ENCODE measurements around the gene POU2AF2.
"Not testable (repeated sequence)": the region's sequence is repeated elsewhere in the genome, so short reads cannot be mapped to it uniquely, and the experiment has no call there.

The POU2AF2 gene

GRCh38 chr11:111245425-111245824, at the start of gene POU2AF2:
Gene POU2AF2, plus strand, starts transcription at chr11:111245725. Its CDS starts 129 bp downstream, at chr11:111245854.
- no peak for DNase-seq

DNA sequence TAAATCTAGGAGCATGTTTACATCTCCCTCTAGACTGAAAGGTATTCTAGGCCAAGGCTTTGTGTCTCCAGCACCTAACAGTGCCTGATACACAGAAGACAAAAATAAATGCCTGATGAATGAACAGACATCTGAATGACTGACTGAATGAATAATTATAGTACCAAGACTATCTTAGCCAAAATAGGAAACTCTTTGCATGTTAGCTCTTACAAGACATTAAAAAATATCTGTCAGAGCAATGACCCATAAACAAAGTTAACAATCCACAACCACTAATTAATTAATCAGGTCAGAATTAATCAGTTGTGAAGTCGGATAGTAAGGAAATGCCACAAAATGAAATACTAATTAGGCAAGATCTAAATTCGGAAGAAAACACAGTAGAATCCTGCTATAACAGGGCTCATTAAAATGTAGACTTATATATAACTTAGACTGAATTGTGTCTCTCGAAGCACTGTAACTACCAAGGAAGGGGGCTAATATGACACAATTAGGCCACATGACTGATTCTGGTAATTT, 45.5 kb upstream of the POU2AF2 start:
- DNase-seq = no peak

- no peak for DNase-seq
Measured at GRCh38 chr11:111204211-111204610, 41.3 kb upstream of the POU2AF2 start.

DNA sequence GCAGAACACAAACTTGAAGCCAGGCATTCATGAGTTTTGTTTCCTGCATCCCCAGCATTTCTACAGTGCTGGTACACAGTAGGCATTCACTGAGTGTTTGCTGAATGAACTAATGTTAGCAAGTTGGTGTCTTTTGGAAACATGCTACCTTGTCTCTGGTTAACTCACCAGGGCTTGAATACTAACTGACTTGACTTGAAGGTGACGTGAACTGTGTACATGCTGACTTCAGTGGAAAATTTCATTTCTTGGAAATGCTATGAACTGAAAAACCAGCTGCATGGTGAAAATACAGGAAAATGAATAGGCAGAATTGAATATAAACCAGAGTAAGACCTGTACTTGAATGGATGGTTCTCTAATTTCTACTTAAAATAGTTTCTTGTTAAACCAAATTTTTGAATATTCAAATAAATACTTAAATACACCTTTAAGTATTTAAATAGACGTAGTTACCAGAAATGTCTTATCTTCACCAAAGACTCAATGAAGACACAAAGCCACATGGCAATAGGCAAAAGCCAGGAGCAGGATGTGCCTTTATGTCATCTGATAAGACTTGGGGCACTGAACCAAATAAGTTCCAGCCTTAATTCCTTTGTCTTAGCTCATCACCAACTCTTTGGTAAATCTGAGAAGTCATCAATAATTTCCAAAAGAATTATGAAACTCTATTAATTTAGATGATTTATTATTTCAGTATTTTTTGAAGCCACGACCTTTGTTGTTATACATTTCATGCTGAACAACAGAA, 39.7 kb upstream of the POU2AF2 start:
- no peak for DNase-seq

DNA sequence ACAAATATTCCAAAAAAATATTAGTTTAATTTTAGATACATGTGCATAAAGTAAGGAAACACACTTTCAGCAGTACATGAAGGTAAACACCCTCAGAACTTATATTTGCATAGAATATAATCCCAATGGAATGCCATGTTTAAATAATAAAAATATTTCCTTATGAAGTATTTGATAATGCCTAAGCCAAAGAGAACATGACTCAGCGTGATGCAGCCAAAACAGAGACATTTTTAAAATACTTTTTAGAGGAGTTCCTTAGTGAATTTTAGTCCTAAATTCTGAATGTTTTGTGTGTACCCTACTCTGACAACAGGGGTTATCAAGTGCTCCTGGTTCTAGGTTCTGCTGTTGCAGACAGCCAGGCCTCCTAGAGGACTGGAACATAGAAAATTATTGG, 39.1 kb upstream of the POU2AF2 start:
- DNase-seq = no peak

- DNase-seq = no peak
Measured at GRCh38 chr11:111207213-111207612, 38.3 kb upstream of the POU2AF2 start.

GRCh38 chr11:111209543-111210355, 35.8 kb upstream of the POU2AF2 start:
- no peak for DNase-seq

DNA sequence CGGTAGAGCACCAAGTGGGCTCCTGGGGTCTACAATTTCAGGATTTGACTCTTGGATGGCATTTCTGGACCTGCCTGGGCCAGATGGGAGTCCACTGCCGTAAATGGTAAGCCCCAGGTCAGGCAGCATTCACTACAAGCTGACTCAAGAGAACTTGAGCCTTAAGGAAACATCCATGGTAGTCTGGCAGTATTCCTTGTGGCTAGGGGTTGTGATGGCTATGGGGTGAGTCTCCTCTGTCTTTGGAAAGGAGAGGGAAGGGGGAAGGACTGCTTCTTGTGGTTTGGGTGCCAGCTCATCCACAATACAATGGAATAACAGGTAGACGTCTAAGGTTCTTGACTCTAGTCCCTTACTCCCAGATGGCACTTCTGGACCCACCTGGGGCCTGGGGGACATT, 32.3 kb upstream of the POU2AF2 start:
- DNase-seq = no peak

DNA sequence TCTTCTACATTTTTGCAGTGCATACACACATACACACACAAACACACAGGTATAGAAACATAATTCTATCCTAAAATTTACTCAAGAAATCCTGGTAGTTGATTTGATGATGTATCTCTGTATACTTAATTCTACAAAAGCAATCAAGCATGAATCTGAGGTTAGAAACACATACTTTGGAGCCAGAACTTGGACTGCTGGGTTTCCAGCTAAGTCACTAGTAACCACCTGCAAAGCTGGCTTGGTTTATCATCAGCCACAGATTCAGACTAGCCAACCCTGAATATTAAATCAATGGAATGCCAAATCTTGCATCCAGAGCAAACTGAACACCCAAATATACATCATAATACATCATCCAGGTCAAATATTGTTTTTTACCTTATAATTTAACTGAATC, 24.8 kb upstream of the POU2AF2 start:
- DNase-seq = no peak

DNA sequence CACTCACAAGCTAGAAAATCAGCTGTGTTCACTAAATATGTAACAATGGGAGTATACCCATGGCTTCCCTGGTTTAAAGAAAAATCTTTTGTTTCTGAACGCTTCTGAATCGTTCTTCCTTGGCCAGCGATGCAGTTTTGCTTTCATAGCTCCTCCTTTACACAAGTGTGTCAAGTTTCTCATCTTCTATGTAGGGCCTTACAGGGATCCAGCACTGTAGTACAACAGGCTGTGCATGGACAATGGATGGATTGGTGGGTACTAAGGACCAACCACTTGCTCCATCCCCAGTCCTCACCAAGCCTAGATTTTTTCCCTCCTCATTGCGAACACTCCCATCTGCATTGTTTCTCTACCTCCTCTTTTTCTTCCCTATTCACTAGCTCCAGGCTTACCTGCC, 24.3 kb upstream of the POU2AF2 start:
- DNase-seq = no peak

DNA sequence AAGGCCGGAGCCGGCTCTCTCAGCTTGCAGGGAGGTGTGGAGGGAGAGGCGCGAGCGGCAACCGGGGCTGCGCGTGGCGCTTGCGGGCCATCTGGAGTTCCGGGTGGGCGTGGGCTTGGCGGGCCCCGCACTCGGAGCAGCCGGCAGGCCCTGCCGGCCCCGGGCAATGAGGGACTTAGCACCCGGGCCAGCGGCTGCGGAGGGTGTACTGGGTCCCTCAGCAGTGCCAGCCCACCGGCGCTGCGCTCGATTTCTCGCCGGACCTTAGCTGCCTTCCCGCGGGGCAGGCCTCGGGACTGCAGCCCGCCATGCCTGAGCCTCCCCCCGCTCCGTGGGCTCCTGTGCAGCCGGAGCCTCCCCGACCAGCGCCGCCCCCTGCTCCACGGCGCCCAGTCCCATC, 23.6 kb upstream of the POU2AF2 start:
- DNase-seq = not testable (repeated sequence)

- DNase-seq = peak in 1 of 2 experiments; percentile 27
Measured at GRCh38 chr11:111222821-111223455, 22.6 kb upstream of the POU2AF2 start.

DNA sequence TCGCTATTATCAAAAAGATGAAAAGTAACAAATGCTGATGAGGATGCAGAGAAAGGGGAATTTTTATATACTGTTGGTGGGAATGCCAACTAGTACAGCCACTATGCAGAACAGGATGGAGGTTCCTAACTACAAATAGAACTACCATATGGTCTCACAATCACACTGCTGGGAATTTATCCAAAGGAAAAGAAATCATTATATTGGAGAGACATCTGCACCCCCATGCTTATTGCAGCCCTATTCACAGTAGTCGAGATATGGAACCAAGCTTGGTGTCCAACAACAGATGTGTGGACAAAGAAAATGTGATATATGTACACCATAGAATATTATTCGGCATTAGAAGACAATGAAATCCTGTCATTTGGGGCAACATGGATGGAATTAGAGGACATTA, 19.6 kb upstream of the POU2AF2 start:
- no peak for DNase-seq

- DNase-seq = peak in 1 of 2 experiments; percentile 37
Measured at GRCh38 chr11:111229604-111230003, 15.9 kb upstream of the POU2AF2 start.

GRCh38 chr11:111230122-111230465, 15.4 kb upstream of the POU2AF2 start:
- no peak for DNase-seq

- no peak for DNase-seq
Measured at GRCh38 chr11:111231836-111232235, 13.7 kb upstream of the POU2AF2 start.

- no peak for DNase-seq
Measured at GRCh38 chr11:111236383-111236782, 9.1 kb upstream of the POU2AF2 start.

DNA sequence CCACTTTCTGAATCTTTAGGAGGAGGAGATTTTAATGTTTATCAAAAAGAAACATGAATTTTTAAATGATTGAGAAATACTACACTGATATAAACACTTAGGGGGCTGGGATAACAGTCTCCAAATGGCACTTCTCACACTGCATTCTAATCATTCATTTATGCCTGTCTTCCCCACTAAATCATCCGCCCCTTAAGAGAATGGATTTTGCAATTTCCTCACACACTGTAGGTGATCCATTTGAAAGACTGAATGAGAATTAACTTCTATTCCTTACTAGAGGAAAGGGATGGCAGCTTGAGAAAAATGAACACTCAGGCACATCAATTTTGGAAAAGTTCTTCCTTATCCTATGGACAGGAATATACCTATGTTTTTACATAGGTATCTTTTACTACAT, 7.6 kb upstream of the POU2AF2 start:
- DNase-seq = no peak

GRCh38 chr11:111246956-111247355, 1.4 kb downstream of the POU2AF2 start:
- DNase-seq = no peak

GRCh38 chr11:111250936-111251335, 5.4 kb downstream of the POU2AF2 start:
- DNase-seq = no peak

- DNase-seq = no peak
Measured at GRCh38 chr11:111253131-111253530, 7.6 kb downstream of the POU2AF2 start.

GRCh38 chr11:111253630-111254029, 8.1 kb downstream of the POU2AF2 start:
- DNase-seq = no peak

DNA sequence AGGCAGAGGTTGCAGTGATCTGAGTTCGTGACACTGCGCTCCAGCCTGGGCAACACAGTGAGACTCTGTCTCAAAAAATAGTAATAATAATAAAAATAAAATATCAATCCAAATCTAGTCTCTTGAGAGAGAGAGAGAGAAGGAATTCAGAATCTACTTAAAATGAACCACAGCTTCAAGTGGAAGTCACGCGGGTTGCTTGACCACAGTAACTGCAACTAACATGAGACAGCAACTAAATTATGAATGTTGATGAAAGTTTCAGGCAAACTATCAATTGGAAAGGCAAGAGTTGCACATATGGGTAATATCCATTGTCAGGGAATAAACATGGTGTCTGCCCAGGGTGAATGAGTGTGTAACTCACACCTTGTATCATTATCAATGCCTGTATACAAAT, 12.5 kb downstream of the POU2AF2 start:
- no peak for DNase-seq

GRCh38 chr11:111259896-111260295, 14.4 kb downstream of the POU2AF2 start:
- no peak for DNase-seq

All from activated T-cell treated with anti-CD3 and anti-CD28 coated beads, Interleukin-2, amount 50 U/mL, for 48 hours (primary cell).